HG02642 (cell line): ENCODE data around the gene CSMD2.

Experiments
- ATAC-seq: cut with Tn5 transposase; IDR thresholded peaks from one replicate; pipeline ENCODE4 v1.9.1; 2021; ENCODE audit warnings: mild to moderate bottlenecking; ENCODE audit not compliant: unreplicated experiment, poor library complexity

The CSMD2 gene

GRCh38 chr1:33709783-33710718 lies 455.0 kb downstream of the CSMD2 start:
- ATAC-seq = no peak

GRCh38 chr1:33709174-33709782 lies 455.8 kb downstream of the CSMD2 start:
- ATAC-seq = no peak

GRCh38 chr1:33706634-33707255 lies 458.3 kb downstream of the CSMD2 start:
- ATAC-seq = no peak

- ATAC-seq = no peak
Observed at GRCh38 chr1:33703464-33703863, 461.6 kb downstream of the CSMD2 start.

- ATAC-seq = no peak
Observed at GRCh38 chr1:33698361-33699035, 466.5 kb downstream of the CSMD2 start.

- no peak for ATAC-seq
Observed at GRCh38 chr1:33697816-33698215, 467.2 kb downstream of the CSMD2 start.

GRCh38 chr1:33696962-33697361 lies 468.1 kb downstream of the CSMD2 start:
- ATAC-seq = no peak

GRCh38 chr1:33696311-33696710 lies 468.7 kb downstream of the CSMD2 start:
- no peak for ATAC-seq

GRCh38 chr1:33692206-33693188 lies 472.5 kb downstream of the CSMD2 start:
- ATAC-seq = no peak

GRCh38 chr1:33687000-33687399 lies 478.0 kb downstream of the CSMD2 start:
- no peak for ATAC-seq

GRCh38 chr1:33686551-33686950 lies 478.5 kb downstream of the CSMD2 start:
- ATAC-seq = no peak

- no peak for ATAC-seq
Observed at GRCh38 chr1:33685256-33685655, 479.8 kb downstream of the CSMD2 start.

GRCh38 chr1:33684396-33685179 lies 480.4 kb downstream of the CSMD2 start:
- no peak for ATAC-seq

GRCh38 chr1:33683913-33684312 lies 481.1 kb downstream of the CSMD2 start:
- ATAC-seq = no peak

- ATAC-seq = no peak
Observed at GRCh38 chr1:33682371-33682770, 482.7 kb downstream of the CSMD2 start.

- no peak for ATAC-seq
Observed at GRCh38 chr1:33680281-33680840, 484.7 kb downstream of the CSMD2 start.

GRCh38 chr1:33670567-33670966 lies 494.5 kb downstream of the CSMD2 start:
- no peak for ATAC-seq

- no peak for ATAC-seq
Observed at GRCh38 chr1:33668695-33669094, 496.3 kb downstream of the CSMD2 start.
